ENCODE data around the gene MED16.

Gene MED16

DNA sequence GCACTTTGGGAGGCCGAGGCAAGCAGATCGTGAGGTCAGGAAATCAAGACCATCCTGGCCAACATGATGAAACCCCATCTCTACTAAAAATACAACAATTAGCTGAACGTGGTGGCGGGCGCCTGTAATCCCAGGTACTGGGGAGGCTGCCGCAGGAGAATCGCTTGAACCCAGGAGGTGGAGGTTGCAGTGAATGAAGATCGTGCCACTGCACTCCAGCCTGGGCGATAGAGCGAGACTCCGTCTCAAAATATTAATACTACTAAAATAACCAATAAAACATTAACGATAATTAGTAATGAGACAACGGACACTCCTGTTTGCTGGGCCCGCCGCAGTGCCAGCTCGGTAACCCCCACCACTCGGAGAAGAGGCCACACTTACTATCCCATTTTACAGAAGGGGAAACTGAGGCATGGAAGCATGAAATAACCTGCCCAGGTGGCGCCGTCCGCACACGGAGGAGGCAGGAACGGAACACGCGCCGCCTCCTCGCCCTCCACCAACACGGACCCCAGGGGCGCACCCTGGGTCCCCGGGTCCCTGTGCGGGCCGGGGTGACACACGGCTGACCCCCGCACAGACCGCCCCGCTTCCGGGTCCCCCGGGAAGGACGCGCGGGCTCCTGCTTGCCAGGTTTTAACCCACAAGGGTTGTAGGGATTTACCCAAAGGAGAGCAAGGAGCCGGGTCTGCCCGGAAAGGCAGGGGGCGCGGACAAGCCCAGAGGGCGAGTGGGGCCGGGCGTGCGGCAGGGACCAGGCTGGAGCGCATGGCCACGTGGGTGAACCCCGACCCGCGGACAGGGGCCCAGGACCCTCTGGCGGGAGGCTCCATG is 18.4 kb upstream of the MED16 start:
- no peak overlapping the region for H3K4me3 ChIP-seq (ENCODE audit: low read depth, low read length)

DNA sequence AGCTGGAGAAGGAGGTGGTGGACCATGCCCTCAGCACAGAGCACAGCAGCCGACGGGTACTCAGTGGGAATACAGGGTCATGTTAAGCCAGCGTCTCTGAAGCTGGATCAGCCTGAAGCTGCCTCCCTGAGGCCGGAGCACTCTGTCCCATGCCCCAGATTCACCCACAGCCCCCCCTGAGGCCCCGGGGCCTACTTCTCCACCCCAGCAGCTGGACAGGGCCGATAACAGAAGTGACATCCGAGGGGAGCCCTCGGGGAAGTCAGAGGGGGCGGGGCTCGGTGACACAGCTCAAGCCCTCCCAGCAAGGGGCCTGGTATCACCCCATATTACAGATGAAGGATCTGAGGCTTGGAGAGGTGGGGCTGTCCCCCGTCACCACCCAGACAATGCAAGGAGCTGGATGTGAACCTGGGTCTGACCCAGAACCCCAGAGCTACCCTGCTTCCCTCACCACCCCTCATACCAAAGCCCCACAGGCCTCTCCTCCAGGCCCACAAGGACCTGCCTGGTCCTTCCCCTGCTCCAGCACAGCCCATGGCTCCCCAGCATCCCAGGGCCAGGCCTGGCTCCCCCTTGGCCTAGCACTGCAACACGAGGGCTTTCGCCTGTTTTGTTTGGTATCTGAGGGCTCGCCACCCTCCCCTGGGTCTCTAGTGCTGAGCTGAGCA is 14.3 kb upstream of the MED16 start:
- no peak overlapping the region for H3K4me3 ChIP-seq (ENCODE audit: low read depth, low read length)

DNA sequence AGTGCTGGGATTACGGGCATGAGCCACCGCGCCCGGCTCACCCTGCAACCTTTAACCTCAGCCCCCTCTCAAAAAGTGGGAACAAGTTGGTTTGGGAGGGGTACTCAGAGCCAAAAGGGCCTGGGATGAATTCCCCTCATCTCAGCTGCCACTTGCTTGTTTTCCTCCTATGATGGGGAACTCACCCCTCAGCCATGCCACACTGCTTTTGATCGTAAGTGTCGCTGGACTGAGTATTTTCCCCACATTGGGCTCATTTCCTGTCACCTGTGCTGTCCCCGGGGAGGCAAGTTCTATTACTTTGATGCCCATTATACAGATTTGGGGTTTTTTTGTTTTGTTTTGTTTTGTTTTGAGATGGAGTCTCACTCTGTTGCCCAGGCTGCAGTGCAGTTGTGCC is 13.5 kb upstream of the MED16 start:
- no peak overlapping the region for H3K4me3 ChIP-seq (ENCODE audit: low read depth, low read length)

DNA sequence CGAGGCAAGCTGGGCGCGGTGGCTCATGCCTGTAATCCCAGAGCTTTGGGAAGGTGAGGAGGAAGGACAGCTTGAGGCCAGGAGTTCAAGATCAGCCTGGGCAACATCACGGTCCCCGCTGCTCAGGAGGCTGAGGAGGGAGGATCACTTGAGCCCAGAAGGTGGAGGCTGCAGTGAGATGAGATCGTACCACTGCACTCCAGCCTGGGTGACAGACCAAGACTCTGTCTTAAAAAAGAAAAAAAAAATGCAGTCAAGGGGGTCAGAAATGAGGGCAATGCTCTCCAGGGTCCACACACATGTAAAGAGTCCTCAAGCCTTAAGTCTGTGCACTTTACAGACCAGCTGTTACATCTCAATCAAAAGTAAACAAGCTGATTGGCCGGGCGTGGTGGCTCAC is 11.6 kb upstream of the MED16 start:
- no peak overlapping the region for H3K4me3 ChIP-seq (ENCODE audit: low read depth, low read length)

DNA sequence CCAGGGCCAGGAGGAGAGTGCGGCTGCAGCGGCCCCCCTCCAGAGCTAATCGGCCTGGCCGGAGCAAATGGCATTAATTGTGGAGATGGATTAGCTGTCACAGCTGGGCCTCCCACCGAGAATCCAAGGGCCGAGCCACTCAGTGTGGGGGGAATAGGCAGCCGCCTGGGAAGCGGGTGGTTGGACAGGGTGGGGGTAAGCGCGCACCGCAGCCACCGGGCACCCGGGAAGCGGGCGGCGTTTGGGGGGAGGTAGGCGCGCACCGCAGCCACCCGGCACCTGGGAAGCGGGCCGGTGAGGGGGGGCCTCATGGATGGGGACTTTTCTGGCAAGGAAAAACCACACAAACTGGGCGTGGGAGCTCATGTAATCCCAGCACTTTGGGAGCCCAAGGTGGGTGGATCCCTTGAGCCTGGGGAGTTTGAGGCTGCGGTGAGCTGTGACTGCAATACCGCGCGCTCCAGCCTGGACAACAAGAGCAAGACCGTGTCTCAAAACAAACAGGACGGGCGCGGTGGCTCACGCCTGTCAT is 10.3 kb upstream of the MED16 start:
- H3K4me3 ChIP-seq (ENCODE audit: low read depth, low read length) = no peak overlapping the region

DNA sequence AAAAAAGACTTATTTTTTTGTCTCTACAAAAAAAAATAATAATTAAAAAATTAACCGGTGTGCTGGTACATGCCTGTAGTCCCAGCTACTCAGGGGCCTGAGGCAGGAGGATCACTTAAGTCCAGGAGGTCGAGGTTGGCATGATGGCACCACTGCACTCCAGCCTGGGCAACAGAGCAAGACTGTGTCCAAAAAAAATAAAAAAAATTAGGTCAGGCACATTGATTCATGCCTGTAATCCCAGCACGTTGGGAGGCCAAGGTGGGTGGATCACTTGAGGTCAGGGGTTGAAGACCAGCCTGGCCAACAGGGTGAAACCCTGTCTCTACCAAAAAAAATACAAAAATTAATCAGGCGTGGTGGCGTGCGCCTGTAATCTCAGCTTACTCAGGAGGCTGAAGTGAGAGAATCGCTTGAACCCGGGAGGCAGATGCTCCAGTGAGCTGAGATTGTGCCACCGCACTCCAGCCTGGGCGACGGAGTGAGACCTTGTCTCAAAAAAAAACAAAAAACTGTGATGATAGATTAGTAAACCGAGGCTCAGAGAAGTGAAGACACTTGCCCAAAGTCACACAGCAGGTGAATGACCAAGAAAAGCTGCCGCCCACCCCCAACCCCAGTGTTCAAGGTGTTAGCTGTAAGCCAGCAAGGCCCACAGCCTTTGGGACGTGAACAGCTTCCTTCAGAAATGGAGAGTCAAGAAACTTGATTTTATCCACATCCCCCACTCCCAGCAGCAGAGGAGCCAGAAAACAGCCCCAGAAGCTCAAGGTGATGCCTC is 9.6 kb upstream of the MED16 start:
- H3K4me3 ChIP-seq (ENCODE audit: low read depth, low read length) = no peak overlapping the region

DNA sequence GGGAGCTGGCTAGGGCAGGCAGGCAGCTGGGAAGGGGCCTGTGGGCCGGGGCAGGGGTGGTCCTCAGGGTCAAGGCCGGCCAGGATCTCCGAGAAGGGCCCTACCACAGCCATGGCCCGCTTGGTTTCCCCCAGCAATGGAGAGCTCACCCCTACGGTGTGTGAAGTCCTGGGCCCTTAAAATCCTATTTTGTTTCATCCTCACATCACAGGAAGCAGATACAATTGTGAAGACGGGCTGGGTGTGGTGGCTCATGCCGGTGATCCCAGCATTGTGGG is 9.0 kb upstream of the MED16 start:
- H3K4me3 ChIP-seq (ENCODE audit: low read depth, low read length) = no peak overlapping the region

DNA sequence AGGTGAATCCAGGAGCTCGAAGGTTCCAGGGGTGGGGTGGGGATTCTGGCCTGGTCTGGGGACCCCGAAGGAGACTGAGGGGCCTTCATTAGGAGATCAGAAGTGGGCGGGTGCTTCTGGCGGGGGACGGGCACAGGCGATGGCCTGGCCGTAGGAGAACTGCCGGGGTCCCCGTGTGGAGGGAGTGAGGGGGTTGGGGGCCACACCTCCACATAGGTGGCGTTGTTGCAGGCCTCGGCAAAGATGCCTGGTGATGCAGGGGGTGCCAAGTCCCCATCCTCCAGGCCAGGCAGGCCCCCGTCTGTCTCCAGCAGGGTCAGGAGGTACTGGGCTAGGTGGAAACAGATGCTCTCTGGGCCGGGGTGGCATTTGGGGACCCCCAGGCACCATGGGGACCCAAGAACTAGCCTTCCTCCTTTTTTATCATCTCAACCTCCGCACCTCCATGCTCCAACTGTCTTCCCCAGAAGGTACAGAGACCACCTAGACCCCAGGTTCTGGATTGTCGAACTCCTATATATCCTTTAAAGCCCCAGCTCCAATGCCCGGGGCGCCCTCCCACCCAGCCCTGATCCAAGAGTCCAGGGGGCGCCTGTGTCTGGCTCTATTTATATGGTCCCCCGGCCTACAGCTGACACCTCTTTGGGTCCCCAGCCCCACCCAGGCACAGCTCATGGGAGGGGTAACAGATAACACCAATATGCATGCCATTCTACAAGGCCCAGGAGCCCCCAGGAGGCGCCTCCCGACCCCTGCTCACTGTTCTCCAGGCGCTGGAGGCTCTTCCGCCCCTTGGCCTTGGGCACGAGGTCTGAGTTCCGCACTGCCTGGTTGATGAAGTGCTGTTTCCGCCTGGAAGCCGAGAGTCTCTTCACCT is 8.5 kb upstream of the MED16 start:
- no peak overlapping the region for H3K4me3 ChIP-seq (ENCODE audit: low read depth, low read length)

DNA sequence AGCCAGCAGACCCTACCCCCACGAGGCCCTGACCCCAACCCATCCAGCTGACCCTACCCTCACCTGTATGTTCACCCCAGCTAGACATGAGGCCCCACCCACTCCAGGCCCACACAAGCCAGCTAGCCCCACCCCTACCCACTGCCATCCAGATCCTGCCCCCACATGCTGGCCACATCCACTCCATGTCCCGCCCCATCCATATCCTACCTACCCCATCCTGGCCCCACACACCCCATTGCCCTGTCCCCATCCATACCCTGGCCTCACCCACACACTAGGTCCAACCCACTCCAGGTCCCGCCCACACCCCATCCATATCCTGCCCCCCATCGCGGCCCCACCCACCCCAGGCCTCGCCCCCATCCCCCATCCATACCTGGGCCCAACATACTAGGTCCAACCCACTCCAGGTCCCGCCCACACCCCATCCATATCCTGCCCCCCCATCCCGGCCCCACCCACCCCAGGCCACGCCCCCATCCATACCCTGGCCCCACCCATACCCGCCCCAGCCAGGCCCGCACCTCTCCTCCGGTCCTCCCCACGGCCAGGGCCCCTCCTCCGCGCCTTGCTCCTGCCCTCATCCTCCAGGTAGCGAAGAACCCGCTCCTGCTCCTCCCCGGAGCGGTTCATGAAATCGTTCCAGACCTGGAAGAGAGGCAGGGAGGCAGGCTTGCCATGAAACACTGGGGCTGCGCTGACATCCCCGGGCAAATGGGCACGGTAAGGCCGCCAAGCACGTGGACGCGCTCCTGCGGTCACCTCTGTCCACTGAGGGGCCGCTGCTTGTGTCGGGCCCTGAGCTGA is 7.5 kb upstream of the MED16 start:
- no peak overlapping the region for H3K4me3 ChIP-seq (ENCODE audit: low read depth, low read length)

DNA sequence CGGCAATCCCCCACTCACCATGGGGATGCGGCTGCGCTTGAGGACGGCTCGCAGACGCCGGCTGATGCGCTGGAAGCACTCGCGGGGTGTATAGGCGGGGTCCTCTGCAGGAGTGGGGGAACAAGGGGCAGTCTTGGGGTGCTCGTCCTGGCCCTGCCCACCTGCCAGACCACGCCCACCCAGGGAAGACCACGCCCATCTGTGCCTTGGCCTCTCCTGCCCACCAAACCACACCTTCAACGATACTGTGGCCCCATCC is 7.0 kb upstream of the MED16 start:
- H3K4me3 ChIP-seq (ENCODE audit: low read depth, low read length) = no peak overlapping the region

DNA sequence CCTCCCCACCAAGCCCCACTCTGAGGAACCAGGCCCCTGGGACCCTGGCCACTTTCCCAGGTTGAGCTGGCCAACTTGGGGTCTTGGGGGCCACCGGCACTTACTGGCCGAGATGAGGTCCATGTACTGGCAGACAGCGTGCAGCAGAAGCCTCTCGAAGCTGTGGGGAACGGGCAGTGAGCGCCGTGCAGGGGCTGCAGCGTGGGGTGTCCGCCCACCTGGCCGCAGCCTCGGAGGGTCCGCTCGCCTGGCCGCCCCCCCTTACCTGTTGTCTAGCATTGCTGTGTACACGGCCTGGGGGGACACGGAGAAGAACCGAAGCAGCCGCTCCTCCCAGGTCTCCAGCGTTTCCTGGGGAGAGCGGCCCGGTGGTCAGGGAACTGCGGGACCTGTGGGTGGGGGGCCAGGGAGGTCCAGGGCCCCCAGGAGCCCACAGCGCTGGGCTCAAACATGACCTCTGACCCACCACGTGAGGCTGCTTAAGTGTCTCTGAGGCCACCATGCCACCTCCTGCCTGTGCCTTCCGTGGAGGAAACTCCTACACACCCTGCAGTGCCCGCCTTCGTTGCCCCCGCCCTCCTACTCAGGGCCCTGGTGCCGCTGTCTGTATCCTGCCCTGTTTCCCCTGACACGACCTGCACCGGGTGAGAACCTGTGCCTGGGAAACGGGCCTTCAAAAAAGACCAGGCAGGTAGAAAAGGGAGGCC is 6.5 kb upstream of the MED16 start:
- H3K4me3 ChIP-seq (ENCODE audit: low read depth, low read length) = no peak overlapping the region

DNA sequence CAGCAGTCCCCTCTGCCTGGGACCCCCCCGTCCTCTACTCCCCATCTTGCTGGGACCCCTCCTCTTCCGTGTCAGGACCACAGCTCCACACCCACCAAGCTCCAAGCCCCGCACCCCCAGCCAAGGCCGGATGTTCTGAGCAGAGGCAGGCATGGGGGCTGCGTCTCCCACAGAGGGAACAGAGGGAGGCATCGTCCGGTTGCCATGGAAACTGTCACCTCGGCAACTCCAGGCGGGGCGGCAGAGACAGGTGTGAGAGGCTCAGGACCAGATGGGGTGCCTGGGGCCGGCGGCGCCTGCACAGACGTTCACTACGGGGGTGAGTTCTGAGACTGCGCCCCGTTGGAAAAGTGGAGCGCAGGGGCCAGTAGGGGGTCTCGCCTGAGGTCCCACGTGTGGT is 5.7 kb upstream of the MED16 start:
- no peak overlapping the region for H3K4me3 ChIP-seq (ENCODE audit: low read depth, low read length)

DNA sequence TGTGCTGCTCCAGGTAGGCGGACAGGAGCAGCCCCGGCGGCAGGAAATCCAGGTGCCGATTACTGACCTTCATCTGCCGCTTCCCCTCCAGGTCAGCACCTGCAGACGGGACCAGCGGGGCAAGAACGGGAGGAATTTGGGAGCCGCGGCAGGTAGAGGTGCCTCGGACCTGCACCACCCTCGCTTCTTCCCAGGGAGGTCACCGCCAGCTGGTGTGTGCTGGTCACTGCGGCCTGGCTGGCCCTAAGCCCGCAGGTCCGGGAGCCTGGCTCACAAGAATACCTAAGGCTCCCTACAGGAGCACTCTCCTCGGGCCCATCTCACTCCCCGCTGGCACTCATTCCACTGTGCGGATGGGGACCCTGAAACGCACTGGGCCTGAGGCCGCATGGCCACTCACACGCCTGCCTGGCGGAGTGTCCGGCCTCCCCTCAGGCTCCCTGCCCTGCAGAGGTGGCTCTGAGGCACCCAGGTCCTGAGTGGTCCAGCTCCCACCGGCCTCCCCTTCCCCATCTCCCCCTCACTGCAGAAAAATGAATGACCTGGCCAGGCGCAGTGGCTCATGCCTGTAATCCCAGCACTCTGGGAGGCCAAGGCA is 4.6 kb upstream of the MED16 start:
- H3K4me3 ChIP-seq (ENCODE audit: low read depth, low read length) = no peak overlapping the region

DNA sequence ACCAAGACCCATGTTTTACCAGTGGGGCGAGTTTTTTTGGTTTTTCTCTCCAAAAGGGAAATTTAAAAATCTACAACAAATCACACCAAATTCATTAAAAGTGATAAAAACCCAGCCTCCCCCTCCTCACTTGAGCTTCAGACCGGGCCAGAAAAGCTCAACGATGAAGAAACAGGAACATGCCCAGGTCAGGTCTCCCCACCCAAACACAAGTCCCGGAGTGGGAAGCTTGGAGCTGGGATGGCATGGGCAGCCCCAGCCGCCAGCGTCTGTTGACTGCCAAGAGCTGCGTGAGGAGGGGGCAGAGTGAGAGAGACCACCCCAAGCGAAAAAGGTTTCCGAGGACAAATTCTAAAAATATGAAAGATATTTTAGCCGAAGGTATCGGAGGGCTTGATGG is 4.0 kb upstream of the MED16 start:
- no peak overlapping the region for H3K4me3 ChIP-seq (ENCODE audit: low read depth, low read length)

DNA sequence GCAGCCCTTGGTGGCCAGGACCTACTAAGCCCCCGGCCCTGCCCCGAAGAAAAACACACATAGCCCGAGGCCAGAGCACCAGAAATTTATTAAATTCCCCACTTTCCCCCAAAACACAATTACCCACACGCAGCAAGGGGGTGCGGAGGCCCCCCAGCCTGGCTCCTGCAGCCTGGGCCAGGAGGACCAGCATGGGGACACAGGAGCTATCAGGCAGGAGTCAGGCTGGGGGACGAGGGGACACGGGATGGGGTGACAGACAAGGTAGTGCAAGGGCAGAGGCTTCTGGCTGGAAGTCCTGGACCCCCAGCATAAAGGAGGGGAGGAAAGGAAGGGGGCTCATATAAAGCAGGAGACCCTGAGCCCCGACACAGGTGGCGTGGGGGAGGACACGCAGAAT is 3.4 kb upstream of the MED16 start:
- no peak overlapping the region for H3K4me3 ChIP-seq (ENCODE audit: low read depth, low read length)

DNA sequence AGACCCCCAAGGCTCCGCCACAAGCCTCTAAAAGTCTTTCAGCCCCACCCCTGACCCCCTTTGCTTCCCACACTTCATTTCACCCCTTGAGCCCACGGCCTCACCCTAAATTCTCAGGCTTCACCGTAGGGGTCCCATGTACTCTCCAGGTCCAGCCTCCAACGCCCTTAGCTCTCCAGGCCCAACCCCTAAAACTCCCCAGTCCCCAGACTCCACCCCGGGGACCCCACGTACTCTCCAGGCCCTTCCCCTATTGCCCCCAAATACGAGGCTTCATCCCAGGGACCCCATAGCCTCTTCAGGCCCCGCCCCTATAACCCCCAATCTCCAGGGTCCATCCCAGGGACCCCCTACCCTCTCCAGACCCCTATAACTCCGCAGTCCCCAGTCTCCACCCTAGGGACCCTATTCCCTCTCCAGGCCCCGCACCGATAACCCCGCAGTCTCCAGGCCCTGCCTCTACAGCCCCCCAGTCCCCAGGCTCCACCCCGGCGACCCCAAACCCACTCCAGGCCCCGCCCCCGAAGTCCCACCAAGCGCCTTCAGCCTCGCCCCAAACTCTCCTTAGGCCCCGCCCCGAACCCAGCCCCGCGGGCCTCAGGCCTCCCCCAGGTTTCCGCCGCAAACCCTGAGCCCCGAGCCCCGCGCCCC is 619 bp downstream of the MED16 start:
- H3K4me3 ChIP-seq (ENCODE audit: low read depth, low read length) = peak overlapping the region; percentile 54

DNA sequence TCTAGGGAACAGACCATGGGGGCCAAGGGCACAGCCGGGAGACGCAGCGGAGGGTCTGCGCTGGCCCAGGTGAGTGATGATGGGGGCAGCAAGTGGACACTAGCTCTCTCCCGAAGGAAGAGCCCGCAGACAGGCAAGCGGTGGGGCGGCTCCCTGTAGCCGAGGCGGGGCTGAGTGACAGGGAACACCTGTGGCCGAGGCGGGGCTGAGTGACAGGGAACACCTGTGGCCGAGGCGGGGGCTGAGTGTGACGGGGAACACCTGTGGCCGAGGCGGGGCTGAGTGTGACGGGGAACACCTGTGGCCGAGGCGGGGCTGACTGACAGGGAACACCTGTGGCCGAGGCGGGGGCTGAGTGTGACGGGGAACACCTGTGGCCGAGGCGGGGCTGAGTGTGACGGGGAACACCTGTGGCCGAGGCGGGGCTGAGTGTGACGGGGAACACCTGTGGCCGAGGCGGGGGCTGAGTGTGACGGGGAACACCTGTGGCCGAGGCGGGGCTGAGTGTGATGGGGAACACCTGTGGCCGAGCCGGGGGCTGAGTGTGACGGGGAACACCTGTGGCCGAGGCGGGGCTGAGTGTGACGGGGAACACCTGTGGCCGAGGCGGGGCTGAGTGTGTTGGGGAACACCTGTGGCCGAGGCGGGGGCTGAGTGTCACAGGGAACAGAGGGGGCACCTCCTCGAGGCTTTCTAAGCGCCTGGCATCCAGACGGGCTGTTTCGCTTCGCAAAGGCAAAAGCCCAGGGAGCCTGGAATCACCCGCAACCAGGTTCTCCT is 1.4 kb downstream of the MED16 start:
- H3K4me3 ChIP-seq (ENCODE audit: low read depth, low read length) = peak overlapping the region; percentile 54

DNA sequence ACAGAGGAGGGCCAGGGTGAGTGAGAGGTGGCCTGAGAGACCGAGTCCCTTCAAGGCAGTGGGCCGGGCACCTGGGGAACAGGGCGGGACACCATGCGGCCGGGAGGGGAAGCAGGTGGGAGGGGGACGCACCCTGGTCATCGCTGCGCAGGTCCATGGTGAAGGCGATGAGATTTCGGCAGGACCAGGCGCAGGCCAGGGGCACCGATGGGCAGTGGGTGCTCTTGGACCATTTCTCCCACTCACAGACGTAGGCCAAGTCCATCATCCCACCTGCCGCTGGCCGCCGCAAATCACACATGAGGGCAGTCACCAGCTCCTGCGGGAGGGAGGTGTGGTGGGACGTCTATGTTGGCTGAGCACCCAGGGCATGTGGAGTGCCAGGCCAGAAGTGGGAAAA is 2.2 kb downstream of the MED16 start:
- H3K4me3 ChIP-seq (ENCODE audit: low read depth, low read length) = no peak overlapping the region

Data from iPS-11a (cell line).